Nephron progenitor cell (in vitro differentiated cells): Measurements from ENCODE around the gene PCBP3.
A peak's percentile ranks its signal among the peaks of the same experiment; 100 is the strongest.
"Not testable (repeated sequence)": the region's sequence is repeated elsewhere in the genome, so short reads cannot be mapped to it uniquely, and the experiment has no call there.

ENCODE experiments used
- DNase-seq: peaks from one replicate; pipeline ENCODE4 v3.0.0; 2021
- H3K27ac Mint-ChIP-seq: 2 replicates; pipeline ENCODE4 v1.8.0; 2021; ENCODE audit warnings: mild to moderate bottlenecking, moderate library complexity, mixed read lengths
- H3K27me3 Mint-ChIP-seq: 2 replicates; pipeline ENCODE4 v1.8.0; 2021; ENCODE audit warnings: mild to moderate bottlenecking, low read depth, mixed read lengths; ENCODE audit not compliant: poor library complexity
- H3K36me3 Mint-ChIP-seq: 2 replicates; pipeline ENCODE4 v1.8.0; 2021; ENCODE audit warnings: low read depth, mixed read lengths
- H3K4me1 Mint-ChIP-seq: 2 replicates; pipeline ENCODE4 v1.8.0; 2021; ENCODE audit warnings: mixed read lengths
- H3K4me3 Mint-ChIP-seq: 2 replicates; pipeline ENCODE4 v1.8.0; 2021; ENCODE audit warnings: mild to moderate bottlenecking, moderate library complexity, mixed read lengths
- H3K9me3 Mint-ChIP-seq: 2 replicates; pipeline ENCODE4 v1.8.0; 2021; ENCODE audit warnings: mild to moderate bottlenecking, moderate library complexity, mixed read lengths
- TF ChIP-seq, protein P1 (sequence below): fragments of 200-600 bp; sonication (generic); IDR thresholded peaks from 2 replicates; pipeline ENCODE4 v1.5.0; 2021; ENCODE audit warnings: antibody characterized with exemption

PCBP3 gene

DNA sequence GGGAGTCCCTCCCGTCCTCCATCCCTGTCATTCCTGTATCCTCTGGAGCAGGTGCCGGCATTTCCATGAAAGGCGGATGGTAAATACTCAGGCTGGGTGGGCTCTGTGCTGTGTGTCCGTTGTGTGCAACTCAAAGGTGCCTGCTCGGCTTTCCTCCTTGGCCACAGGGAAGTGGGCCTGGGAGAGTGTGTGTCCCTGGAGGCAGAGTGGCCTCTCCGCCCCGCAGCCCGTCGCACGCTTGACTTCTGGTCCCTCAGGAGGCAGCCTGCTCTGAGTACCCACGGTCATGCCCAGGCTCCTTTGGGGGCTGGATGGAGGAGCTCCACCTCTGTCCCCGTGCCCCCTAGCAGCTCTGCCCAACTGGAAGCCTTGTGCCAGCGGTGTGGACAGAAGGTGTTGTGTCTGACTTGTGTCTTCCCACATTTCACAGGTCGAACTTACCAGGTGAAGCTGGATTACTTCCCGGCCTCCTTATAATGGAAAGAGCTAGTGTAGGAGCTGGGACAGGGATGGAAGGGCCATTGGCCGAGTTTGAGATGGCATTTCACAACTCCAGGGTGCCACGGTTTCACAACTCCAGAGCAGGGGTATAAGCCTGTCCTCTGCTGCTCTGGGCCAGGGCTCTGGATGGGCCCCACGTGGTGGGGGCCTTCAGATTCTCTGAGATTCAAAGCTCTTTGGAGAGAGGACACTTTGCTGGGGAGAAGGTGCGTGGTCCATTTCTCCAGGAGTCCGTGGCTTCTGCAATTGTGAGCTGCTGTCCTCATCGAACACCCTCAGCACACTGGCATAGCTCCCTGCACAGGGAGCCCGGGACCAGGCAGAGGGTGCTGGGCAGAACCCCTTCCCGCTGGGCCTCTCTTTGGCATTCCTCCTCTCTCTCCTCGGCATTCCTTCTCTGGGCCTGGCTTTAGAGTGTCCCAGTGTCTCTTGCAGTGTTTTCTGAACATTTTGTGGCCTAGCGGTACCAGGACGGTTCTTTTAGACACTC is 185.3 kb downstream of the PCBP3 start:
- no peak for DNase-seq
- peaks cover 19% of the 10 kb centered on the region for H3K27me3 Mint-ChIP-seq
- TF ChIP-seq, protein P1, sequence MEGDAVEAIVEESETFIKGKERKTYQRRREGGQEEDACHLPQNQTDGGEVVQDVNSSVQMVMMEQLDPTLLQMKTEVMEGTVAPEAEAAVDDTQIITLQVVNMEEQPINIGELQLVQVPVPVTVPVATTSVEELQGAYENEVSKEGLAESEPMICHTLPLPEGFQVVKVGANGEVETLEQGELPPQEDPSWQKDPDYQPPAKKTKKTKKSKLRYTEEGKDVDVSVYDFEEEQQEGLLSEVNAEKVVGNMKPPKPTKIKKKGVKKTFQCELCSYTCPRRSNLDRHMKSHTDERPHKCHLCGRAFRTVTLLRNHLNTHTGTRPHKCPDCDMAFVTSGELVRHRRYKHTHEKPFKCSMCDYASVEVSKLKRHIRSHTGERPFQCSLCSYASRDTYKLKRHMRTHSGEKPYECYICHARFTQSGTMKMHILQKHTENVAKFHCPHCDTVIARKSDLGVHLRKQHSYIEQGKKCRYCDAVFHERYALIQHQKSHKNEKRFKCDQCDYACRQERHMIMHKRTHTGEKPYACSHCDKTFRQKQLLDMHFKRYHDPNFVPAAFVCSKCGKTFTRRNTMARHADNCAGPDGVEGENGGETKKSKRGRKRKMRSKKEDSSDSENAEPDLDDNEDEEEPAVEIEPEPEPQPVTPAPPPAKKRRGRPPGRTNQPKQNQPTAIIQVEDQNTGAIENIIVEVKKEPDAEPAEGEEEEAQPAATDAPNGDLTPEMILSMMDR = no peak
- H3K4me3 Mint-ChIP-seq = no peak overlapping the region
- H3K4me1 Mint-ChIP-seq = peaks cover 59% of the 10 kb centered on the region
- H3K27ac Mint-ChIP-seq = no peak overlapping the region
- H3K9me3 Mint-ChIP-seq = no peaks in the 10 kb centered on the region
- H3K36me3 Mint-ChIP-seq = no peaks in the 10 kb centered on the region

DNA sequence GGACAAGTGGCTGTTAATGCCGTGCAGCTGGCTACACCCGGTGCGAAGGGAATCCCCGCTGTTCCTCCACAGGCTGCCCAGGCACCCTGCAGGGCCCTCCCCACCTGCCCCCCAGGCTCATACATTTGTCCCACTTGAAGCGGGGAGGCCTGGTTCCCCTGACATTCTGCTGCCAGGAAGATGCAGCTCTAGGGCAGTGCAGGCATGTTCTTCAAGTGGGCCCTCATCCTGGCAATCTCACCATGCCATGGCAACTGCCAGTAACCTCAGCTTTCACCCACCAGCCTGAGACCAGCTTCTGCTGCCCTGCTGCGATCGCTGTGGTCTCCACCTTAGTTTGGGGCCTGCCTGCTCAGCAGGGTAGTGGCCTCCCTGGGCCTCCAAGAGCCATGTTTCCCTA is 186.1 kb downstream of the PCBP3 start:
- H3K4me1 Mint-ChIP-seq = peaks cover 51% of the 10 kb centered on the region
- no peak overlapping the region for H3K4me3 Mint-ChIP-seq
- H3K9me3 Mint-ChIP-seq = no peaks in the 10 kb centered on the region
- no peak overlapping the region for H3K27ac Mint-ChIP-seq
- H3K36me3 Mint-ChIP-seq = no peaks in the 10 kb centered on the region
- TF ChIP-seq, protein P1 = no peak
- peaks cover 22% of the 10 kb centered on the region for H3K27me3 Mint-ChIP-seq
- no peak for DNase-seq

DNA sequence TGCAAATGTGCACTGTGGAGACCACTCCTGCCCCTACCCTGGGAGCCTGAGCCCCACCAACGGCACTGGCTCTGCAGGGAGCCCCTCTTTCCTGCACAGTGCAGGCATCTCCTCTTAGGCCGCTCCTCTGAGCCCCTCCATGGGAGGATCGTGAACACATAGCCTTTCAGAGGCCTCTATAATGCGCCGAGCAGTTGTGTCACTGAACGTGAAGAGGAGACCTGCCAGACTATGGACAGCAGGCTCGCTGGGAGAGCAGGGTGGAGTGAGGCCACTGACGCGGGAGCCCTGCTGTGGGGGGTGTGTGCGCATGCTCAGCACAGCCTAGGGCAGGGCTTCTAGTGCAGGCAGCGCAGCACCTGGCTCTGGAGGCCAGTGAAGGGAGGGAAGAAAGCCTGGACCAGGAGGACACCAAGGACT is 186.7 kb downstream of the PCBP3 start:
- H3K36me3 Mint-ChIP-seq = no peaks in the 10 kb centered on the region
- no peak for DNase-seq
- TF ChIP-seq, protein P1 = no peak
- no peaks in the 10 kb centered on the region for H3K9me3 Mint-ChIP-seq
- H3K4me3 Mint-ChIP-seq = no peak overlapping the region
- H3K27ac Mint-ChIP-seq = no peak overlapping the region
- peaks cover 20% of the 10 kb centered on the region for H3K27me3 Mint-ChIP-seq
- H3K4me1 Mint-ChIP-seq = peaks cover 46% of the 10 kb centered on the region

DNA sequence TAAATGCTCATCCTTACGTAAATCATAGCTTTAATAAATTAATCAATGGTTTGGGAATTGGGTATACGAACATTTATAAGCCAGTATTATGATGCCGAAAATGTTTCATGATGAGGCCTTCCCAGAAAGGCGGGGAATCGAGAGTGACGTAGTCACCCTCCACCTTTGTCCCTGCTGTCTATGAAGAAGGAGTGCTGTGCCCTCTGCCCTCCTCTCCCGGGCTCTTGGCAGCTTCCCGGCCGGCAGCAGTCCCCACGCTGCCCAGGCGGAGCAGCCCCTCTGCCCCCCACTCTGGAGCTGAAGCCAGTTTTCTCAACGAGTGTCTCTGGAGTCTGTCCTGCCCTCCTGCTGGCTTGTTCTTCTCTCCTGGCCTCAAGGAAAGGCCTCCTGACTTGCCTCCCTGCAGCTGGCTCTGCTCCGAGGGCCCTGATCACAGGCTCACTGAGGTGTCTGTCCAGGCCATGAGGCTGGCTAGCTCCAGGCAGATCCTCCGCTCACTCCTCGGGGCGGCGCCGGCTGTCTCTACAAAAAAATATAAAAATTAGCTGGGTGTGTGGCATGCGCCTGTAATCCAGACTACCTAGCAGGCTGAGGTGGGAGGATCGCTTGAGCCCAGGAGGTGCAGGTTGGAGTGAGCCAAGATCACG is 187.3 kb downstream of the PCBP3 start:
- Mint-ChIP-seq H3K9me3 (no peaks in the 10 kb centered on the region), H3K36me3 (no peaks in the 10 kb centered on the region), H3K27ac (peak overlapping the region; percentile 45), H3K4me1 (peaks cover 40% of the 10 kb centered on the region), H3K27me3 (peaks cover 14% of the 10 kb centered on the region), H3K4me3 (no peak overlapping the region)
- TF ChIP-seq, protein P1 = no peak
- DNase-seq = no peak

DNA sequence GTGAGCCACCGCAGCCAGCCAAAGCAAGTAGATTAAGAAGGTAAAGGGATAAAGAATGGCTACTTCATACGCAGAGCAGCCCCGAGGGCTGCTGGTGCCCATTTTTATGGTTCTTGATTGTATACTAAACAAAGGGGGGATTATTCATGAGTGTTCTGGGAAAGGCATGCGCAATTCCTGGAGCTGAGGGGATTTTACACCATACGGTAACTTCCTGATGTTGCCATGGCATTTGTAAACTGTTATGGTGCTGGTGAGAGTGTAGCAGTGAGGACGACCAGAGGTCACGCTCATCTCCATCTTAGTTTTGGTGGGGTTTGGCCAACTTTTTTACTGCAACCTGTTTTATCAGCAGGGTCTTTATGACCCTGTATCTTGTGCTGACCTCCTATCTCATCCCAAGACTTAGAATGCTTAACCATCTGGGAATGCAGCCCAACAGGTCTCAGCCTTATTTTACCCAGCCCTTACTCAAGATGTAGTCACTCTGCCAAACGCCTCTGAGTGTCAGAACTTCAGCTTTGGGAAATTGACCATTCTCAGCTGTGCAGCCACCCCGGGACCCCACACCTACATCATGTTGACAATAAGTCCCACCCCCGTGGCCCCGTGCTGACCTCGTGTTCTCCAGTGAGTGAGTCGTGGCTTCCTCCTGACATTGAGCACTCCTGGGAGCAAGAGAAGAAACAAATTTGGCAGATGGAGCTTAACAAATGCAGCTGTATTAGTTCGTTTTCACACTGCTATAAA is 188.6 kb downstream of the PCBP3 start:
- H3K9me3 Mint-ChIP-seq = no peaks in the 10 kb centered on the region
- DNase-seq = no peak
- peaks cover 53% of the 10 kb centered on the region for H3K4me1 Mint-ChIP-seq
- no peaks in the 10 kb centered on the region for H3K36me3 Mint-ChIP-seq
- peaks cover 8% of the 10 kb centered on the region for H3K27me3 Mint-ChIP-seq
- TF ChIP-seq, protein P1 = no peak
- H3K4me3 Mint-ChIP-seq = no peak overlapping the region
- no peak overlapping the region for H3K27ac Mint-ChIP-seq

DNA sequence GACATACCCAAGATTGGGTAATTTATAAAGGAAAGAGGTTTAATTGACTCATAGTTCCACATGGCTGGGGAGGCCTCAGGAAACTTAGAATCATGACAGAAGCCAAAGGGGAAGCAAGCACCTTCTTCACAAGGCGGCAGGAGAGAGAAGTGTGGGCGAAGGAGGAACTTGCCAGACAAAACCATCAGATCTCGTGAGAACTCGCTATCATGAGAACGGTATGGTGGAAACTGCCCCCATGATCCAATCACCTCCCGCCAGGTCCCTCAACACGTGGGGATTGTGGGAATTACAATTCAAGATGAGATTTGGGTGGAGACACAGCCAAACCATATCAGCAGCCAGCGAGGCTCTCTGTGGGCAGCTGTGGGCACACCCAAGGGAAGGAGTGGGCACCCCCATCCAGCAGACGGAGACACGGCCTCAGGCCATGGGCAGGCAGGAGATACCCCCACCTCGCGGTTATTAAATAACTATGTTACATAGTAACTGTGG is 189.3 kb downstream of the PCBP3 start:
- not testable (repeated sequence) for H3K27me3 Mint-ChIP-seq, DNase-seq, H3K27ac Mint-ChIP-seq, H3K4me3 Mint-ChIP-seq, H3K9me3 Mint-ChIP-seq, H3K36me3 Mint-ChIP-seq
- peaks cover 52% of the 10 kb centered on the region for H3K4me1 Mint-ChIP-seq
